Hepatocyte (in vitro differentiated cells): Measurements from ENCODE around the gene UPF3B.

ENCODE experiments used
- CTCF ChIP-seq: fragments of 200-600 bp; sonication (generic); IDR thresholded peaks from 2 replicates; pipeline ENCODE4 v1.5.1; 2016; ENCODE audit warnings: antibody characterized with exemption, mild to moderate bottlenecking; ENCODE audit not compliant: poor library complexity
- EZH2phosphoT487 ChIP-seq: fragments of 200-600 bp; sonication (generic); IDR thresholded peaks from one replicate; pipeline ENCODE4 v1.6.1; 2018; ENCODE audit warnings: antibody characterized with exemption, mild to moderate bottlenecking, low read depth, moderate library complexity; ENCODE audit not compliant: unreplicated experiment, severe bottlenecking

- TF ChIP-seq CTCF, result no peak
- TF ChIP-seq EZH2phosphoT487, result no peak
Measured at GRCh38 chrX:119885554-119886428, 33.0 kb upstream of the UPF3B start.
